IPS-18a (cell line): ENCODE data around the gene LARP1.

Experiments used
- H3K27ac ChIP-seq: one replicate; pipeline ENCODE4 v1.5.1; 2013; ENCODE audit warnings: low read length
- H3K27me3 ChIP-seq: one replicate; pipeline ENCODE4 v1.6.1; 2013; ENCODE audit warnings: mild to moderate bottlenecking, low read length; ENCODE audit not compliant: control insufficient read depth, insufficient read depth
- H3K36me3 ChIP-seq: one replicate; pipeline ENCODE4 v1.6.1; 2013; ENCODE audit warnings: low read depth, low read length; ENCODE audit not compliant: control insufficient read depth
- H3K4me1 ChIP-seq: one replicate; pipeline ENCODE4 v1.6.1; 2013; ENCODE audit warnings: low read depth, low read length; ENCODE audit not compliant: control insufficient read depth
- H3K4me3 ChIP-seq: one replicate; pipeline ENCODE4 v1.5.1; 2013; ENCODE audit warnings: low read length
- H3K9ac ChIP-seq: one replicate; pipeline ENCODE4 v1.6.1; 2013; ENCODE audit warnings: mild to moderate bottlenecking, low read length, moderate library complexity
- H3K9me3 ChIP-seq: one replicate; pipeline ENCODE4 v1.6.1; 2013; ENCODE audit warnings: low read depth, low read length; ENCODE audit not compliant: control insufficient read depth

The LARP1 gene

DNA sequence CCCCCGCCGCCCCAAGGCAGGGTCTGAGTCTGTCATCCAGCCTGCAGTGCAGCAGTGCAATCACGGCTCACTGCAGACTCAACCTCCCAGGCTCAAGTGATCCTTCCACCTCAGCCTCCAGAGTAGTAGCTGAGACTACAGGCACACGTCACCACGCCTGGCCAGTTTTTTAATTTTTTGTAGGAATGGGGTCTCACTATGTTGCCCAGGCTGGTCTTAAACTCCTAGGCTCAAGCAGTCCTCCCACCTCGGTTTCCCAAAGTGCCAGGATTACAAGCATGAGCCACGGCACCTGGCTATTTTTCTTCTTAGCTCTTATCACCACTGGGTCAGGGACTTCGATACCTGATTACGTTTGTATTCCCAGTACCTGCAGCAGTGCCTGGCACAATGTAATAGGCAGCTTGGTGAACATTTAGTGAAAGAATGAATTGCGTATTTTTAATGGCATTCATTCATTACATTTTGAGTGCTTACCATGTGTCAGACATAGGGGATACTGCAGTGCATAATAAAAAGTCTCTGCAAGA, 10.3 kb downstream of the LARP1 start:
- no peak overlapping the region for H3K27ac ChIP-seq
- no peak overlapping the region for H3K9ac ChIP-seq
- peaks cover 43% of the 10 kb centered on the region for H3K4me1 ChIP-seq
- no peak overlapping the region for H3K4me3 ChIP-seq
- H3K9me3 ChIP-seq, result no peaks in the 10 kb centered on the region
- H3K27me3 ChIP-seq, result no peaks in the 10 kb centered on the region
- no peaks in the 10 kb centered on the region for H3K36me3 ChIP-seq

DNA sequence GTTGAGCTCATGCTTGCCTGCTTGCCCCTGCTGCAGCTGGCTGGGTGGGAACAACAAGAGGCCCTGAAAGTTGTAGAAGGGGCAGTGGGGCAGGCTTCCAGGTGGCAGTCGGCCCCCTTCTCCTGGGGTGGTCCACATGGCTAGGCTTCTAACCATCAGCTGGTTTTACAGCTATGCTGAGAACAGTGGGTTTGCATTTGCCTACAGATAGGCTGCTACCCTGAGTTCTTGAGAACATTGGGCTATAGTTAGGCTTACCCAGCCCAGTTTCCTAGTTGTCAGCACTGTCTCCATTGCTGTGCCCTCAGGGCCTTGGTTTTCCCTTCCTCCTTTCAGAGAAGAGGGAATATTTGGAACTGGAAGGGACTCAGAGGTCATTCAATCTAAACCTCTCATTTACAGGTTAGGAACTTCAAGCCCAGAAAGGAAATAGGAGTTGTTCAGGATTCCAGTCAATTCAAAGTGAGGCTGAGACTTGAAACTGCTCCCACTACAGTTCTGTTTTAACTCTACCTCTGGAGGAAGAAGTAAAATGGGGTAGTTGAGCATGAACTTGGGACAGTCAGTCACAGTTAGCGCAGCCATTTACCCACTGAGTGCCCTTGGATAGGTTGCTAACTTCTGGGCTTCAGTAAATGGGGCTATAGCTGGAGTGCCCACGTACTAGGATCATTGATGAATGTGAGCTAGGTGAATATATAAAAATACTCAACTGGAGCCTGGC, 11.5 kb downstream of the LARP1 start:
- Histone ChIP-seq H3K4me3 (no peak overlapping the region), H3K27ac (no peak overlapping the region), H3K9me3 (no peaks in the 10 kb centered on the region), H3K9ac (no peak overlapping the region), H3K4me1 (peaks cover 41% of the 10 kb centered on the region), H3K27me3 (no peaks in the 10 kb centered on the region), H3K36me3 (no peaks in the 10 kb centered on the region)

DNA sequence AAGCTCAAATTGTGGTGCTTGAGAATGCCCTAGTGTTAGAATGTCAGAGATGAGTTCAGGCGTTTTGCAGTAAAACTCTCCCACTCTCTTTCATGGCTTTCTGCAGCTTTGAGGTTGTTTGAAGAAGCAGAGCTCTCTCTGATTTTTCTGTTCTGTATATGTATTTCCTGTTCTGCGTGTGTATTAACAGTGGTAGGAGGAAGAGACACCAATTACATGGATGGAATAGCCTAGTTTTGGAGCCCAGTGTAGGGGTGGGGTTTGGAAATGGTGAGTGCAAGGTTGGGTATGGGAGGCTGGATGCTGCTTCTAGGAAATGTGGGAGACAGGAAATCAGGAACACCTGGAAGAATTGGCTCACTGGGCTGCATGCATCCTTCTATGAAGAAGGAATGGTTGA, 12.4 kb downstream of the LARP1 start:
- Histone ChIP-seq H3K9me3 (no peaks in the 10 kb centered on the region), H3K27ac (no peak overlapping the region), H3K4me1 (peaks cover 43% of the 10 kb centered on the region), H3K4me3 (no peak overlapping the region), H3K36me3 (no peaks in the 10 kb centered on the region), H3K9ac (no peak overlapping the region), H3K27me3 (no peaks in the 10 kb centered on the region)

- H3K36me3 ChIP-seq, result no peaks in the 10 kb centered on the region
- no peak overlapping the region for H3K4me3 ChIP-seq
- H3K9ac ChIP-seq, result no peak overlapping the region
- H3K27me3 ChIP-seq, result no peaks in the 10 kb centered on the region
- H3K9me3 ChIP-seq, result no peaks in the 10 kb centered on the region
- peaks cover 43% of the 10 kb centered on the region for H3K4me1 ChIP-seq
- no peak overlapping the region for H3K27ac ChIP-seq
Observed at GRCh38 chr5:154768207-154768606, 13.0 kb downstream of the LARP1 start.

- Histone ChIP-seq H3K36me3 (no peaks in the 10 kb centered on the region), H3K27ac (no peak overlapping the region), H3K9ac (no peak overlapping the region), H3K4me1 (peaks cover 61% of the 10 kb centered on the region), H3K27me3 (no peaks in the 10 kb centered on the region), H3K4me3 (no peak overlapping the region), H3K9me3 (no peaks in the 10 kb centered on the region)
Observed at GRCh38 chr5:154770111-154770510, 14.9 kb downstream of the LARP1 start.

DNA sequence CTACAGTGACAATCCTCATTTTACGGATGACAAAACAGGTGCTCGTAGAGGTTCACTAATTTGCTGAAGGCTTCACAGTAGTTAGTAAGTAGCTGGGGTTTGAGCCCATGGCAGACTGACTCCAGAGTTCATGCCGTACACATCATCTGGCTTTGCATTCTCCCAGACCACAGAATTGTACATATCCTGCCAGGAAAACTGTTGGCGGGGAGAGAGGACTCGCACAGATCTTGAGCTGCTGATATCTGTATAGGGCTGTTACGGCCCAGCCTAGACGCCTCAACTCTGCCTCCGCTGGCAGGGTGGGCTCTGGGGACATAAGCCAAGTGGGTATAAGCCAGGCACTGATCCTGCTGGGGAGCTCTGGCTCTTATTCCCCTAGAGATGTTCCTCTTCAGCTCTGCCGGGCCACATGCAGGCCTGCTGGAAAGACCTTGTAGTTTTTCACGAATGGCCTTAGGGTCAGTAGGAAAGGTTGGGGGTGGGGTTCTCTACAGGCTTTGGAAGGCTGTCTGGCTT, 16.3 kb downstream of the LARP1 start:
- no peaks in the 10 kb centered on the region for H3K36me3 ChIP-seq
- no peaks in the 10 kb centered on the region for H3K27me3 ChIP-seq
- H3K4me3 ChIP-seq, result no peak overlapping the region
- H3K9me3 ChIP-seq, result no peaks in the 10 kb centered on the region
- H3K27ac ChIP-seq, result no peak overlapping the region
- H3K9ac ChIP-seq, result no peak overlapping the region
- peaks cover 59% of the 10 kb centered on the region for H3K4me1 ChIP-seq

- H3K4me1 ChIP-seq, result peaks cover 54% of the 10 kb centered on the region
- H3K27ac ChIP-seq, result no peak overlapping the region
Observed at GRCh38 chr5:154773326-154773725, 18.1 kb downstream of the LARP1 start.

GRCh38 chr5:154776167-154776566, 21.0 kb downstream of the LARP1 start:
- Histone ChIP-seq H3K27ac (no peak overlapping the region), H3K9me3 (no peaks in the 10 kb centered on the region), H3K4me1 (peaks cover 42% of the 10 kb centered on the region), H3K9ac (no peak overlapping the region), H3K36me3 (no peaks in the 10 kb centered on the region), H3K27me3 (no peaks in the 10 kb centered on the region), H3K4me3 (no peak overlapping the region)

More at GRCh38 chr5:154773326-154773725, 18.1 kb downstream of the LARP1 start:
- H3K9me3 ChIP-seq, result no peaks in the 10 kb centered on the region
- H3K36me3 ChIP-seq, result no peaks in the 10 kb centered on the region
- no peak overlapping the region for H3K4me3 ChIP-seq
- H3K9ac ChIP-seq, result no peak overlapping the region
- H3K27me3 ChIP-seq, result no peaks in the 10 kb centered on the region

DNA sequence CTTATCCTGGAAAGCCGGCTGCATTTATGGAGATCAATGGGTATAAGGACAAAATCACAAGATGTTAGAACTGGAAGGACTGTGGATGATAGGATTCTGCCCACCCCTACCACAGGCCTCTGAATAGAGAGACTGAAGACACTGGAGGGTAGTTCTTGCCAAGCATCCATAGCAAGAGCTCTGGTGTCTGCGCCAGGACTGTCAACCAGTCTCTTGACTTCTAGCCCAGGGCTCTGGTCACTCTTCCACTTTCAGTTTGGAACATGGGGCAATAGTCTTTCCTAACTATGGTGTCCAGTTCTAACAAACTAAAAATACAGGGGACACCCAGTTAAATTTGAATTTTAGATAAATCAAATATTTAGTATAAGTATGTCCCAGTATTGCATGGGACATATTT, 23.4 kb downstream of the LARP1 start:
- no peaks in the 10 kb centered on the region for H3K27me3 ChIP-seq
- H3K9me3 ChIP-seq, result no peaks in the 10 kb centered on the region
- H3K27ac ChIP-seq, result no peak overlapping the region
- H3K9ac ChIP-seq, result no peak overlapping the region
- no peak overlapping the region for H3K4me3 ChIP-seq
- no peaks in the 10 kb centered on the region for H3K36me3 ChIP-seq
- peaks cover 49% of the 10 kb centered on the region for H3K4me1 ChIP-seq

GRCh38 chr5:154779105-154779504, 23.9 kb downstream of the LARP1 start:
- Histone ChIP-seq H3K36me3 (no peaks in the 10 kb centered on the region), H3K4me3 (no peak overlapping the region), H3K9me3 (no peaks in the 10 kb centered on the region), H3K9ac (no peak overlapping the region), H3K27me3 (no peaks in the 10 kb centered on the region), H3K27ac (no peak overlapping the region), H3K4me1 (peaks cover 49% of the 10 kb centered on the region)

- peaks cover 49% of the 10 kb centered on the region for H3K4me1 ChIP-seq
- no peaks in the 10 kb centered on the region for H3K36me3 ChIP-seq
- no peaks in the 10 kb centered on the region for H3K27me3 ChIP-seq
- no peak overlapping the region for H3K27ac ChIP-seq
- H3K9me3 ChIP-seq, result no peaks in the 10 kb centered on the region
- H3K9ac ChIP-seq, result no peak overlapping the region
- no peak overlapping the region for H3K4me3 ChIP-seq
Observed at GRCh38 chr5:154780128-154780527, 25.0 kb downstream of the LARP1 start.

DNA sequence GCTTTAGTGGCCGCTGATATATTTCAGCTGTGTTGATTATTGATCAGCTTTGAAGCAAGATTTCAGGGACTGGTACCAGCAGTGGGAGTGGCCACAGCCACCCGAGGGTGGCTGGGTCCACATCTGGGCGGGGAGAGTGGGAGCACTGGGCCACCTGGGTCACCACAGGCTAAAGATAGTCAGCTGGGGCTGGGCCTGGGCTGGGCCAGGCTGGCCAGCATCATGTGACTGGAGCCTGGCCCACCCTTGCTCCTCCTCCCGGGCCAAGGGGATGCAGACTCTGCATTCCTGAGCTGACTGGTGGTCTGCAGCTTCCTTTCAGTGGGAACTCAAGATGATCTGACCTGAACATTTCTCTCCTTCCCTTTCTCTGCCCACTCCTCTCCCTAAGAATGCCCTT, 27.1 kb downstream of the LARP1 start:
- peaks cover 55% of the 10 kb centered on the region for H3K4me1 ChIP-seq
- no peaks in the 10 kb centered on the region for H3K27me3 ChIP-seq
- no peaks in the 10 kb centered on the region for H3K36me3 ChIP-seq
- H3K4me3 ChIP-seq, result no peak overlapping the region
- H3K27ac ChIP-seq, result no peak overlapping the region
- H3K9me3 ChIP-seq, result no peaks in the 10 kb centered on the region
- no peak overlapping the region for H3K9ac ChIP-seq
